HepG2 (cell line): ENCODE results near the gene MLXIPL. TPM values are rescaled to one million over a fixed set of nuclear protein-coding genes. Genes with fewer than 3 reads are reported as not detected.
A peak's percentile ranks its signal among the peaks of the same experiment; 100 is the strongest.

Source experiments
- CC2D1A ChIP-seq: sonication (generic); formaldehyde crosslinking; IDR thresholded peaks from 2 replicates; pipeline ENCODE4 v1.8.1; 2023; ENCODE audit warnings: mild to moderate bottlenecking, missing genetic modification reagents
- ISL2 ChIP-seq: sonication (generic); formaldehyde crosslinking; IDR thresholded peaks from 2 replicates; pipeline ENCODE4 v1.5.0; 2020; ENCODE audit warnings: missing genetic modification reagents
- MXI1 ChIP-seq: IDR thresholded peaks from 3 replicates; pipeline ENCODE4 v1.6.1; 2012; ENCODE audit warnings: low read depth, low read length, inconsistent platforms, borderline replicate concordance
- NR3C1 ChIP-seq: sonication (generic); formaldehyde crosslinking; IDR thresholded peaks from 2 replicates; pipeline ENCODE4 v1.4.0; 2020; ENCODE audit warnings: missing genetic modification reagents
- RARG ChIP-seq: sonication (generic); formaldehyde crosslinking; IDR thresholded peaks from 2 replicates; pipeline ENCODE4 v1.4.0; 2020; ENCODE audit warnings: low read depth, mild to moderate bottlenecking, missing genetic modification reagents
- SNRNP70 ChIP-seq: fragments of 200-400 bp; formaldehyde crosslinking; IDR thresholded peaks from 2 replicates; pipeline ENCODE4 v1.6.1; 2017; ENCODE audit warnings: mild to moderate bottlenecking, low read depth, low read length, moderate library complexity
- TBX2 ChIP-seq: sonication (generic); formaldehyde crosslinking; IDR thresholded peaks from 2 replicates; pipeline ENCODE4 v1.5.0; 2020; ENCODE audit warnings: missing genetic modification reagents, mild to moderate bottlenecking, borderline replicate concordance
- ZNF207 ChIP-seq: fragments of 450-650 bp; IDR thresholded peaks from 2 replicates; pipeline ENCODE4 v1.6.1; 2016; ENCODE audit warnings: antibody characterized with exemption, borderline replicate concordance
- ZNF335 ChIP-seq: sonication (generic); formaldehyde crosslinking; IDR thresholded peaks from 2 replicates; pipeline ENCODE4 v1.4.0; 2020; ENCODE audit warnings: missing genetic modification reagents
- ZNF672 ChIP-seq: sonication (generic); formaldehyde crosslinking; IDR thresholded peaks from 2 replicates; pipeline ENCODE4 v1.8.1; 2022; ENCODE audit warnings: missing genetic modification reagents
- polyA plus RNA-seq, 8 experiments: library from polyadenylated mRNA; depleted of rRNA in 3 of 8; stranded (reverse) in 7 of 8; unstranded in 1 of 8; fragments of >200 nt; fragmentation: Illumina TruSeq in 4 of 8; extraction: Trizol in 4 of 8; gene quantifications; 2 replicates each; pipeline versions ENCODE4 v1.2.1 to v1.2.3, GENCODE V29; 2011 to 2016; ENCODE audit warnings: low read depth in 4 of 8, missing spikeins in 1 of 8, mixed read lengths in 1 of 8; ENCODE audit not compliant: insufficient read depth in 1 of 8
- total RNA-seq, 5 experiments: library from RNA; depleted of rRNA; stranded (reverse); fragments of >200 nt; fragmentation: Illumina TruSeq; extraction: Trizol; gene quantifications; 2 replicates each; pipeline ENCODE4 v1.2.3, GENCODE V29; 2016; ENCODE audit warnings: low read depth in 1 of 5
- TF ChIP-seq, protein P1 (sequence below): sonication (generic); formaldehyde crosslinking; IDR thresholded peaks from 2 replicates; pipeline ENCODE4 v1.5.0; 2020; ENCODE audit warnings: mild to moderate bottlenecking, missing genetic modification reagents
- TF ChIP-seq, protein P2 (sequence below): sonication (generic); formaldehyde crosslinking; IDR thresholded peaks from 2 replicates; pipeline ENCODE4 v1.4.0; 2020; ENCODE audit warnings: missing genetic modification reagents, mild to moderate bottlenecking, borderline replicate concordance
- TF ChIP-seq, protein P3 (sequence below): sonication (generic); formaldehyde crosslinking; IDR thresholded peaks from 2 replicates; pipeline ENCODE4 v1.5.0; 2020; ENCODE audit warnings: mild to moderate bottlenecking, missing genetic modification reagents
- TF ChIP-seq, protein P4 (sequence below), 2 experiments: sonication (generic) in 1 of 2; formaldehyde crosslinking in 1 of 2; IDR thresholded peaks; 2 replicates each; pipeline versions ENCODE4 v1.5.1 to v1.6.1; 2011 to 2020; ENCODE audit warnings: borderline replicate concordance in 1 of 2, low read depth in 1 of 2, low read length in 1 of 2, mild to moderate bottlenecking in 1 of 2, missing genetic modification reagents in 1 of 2, moderate library complexity in 1 of 2

The MLXIPL gene
- total and polyA plus RNA-seq, 2 of the 13 experiments (the other 11 are each of a cell fraction or from before 2014, with no cell fraction given): 51.6 to 60.1 TPM

DNA sequence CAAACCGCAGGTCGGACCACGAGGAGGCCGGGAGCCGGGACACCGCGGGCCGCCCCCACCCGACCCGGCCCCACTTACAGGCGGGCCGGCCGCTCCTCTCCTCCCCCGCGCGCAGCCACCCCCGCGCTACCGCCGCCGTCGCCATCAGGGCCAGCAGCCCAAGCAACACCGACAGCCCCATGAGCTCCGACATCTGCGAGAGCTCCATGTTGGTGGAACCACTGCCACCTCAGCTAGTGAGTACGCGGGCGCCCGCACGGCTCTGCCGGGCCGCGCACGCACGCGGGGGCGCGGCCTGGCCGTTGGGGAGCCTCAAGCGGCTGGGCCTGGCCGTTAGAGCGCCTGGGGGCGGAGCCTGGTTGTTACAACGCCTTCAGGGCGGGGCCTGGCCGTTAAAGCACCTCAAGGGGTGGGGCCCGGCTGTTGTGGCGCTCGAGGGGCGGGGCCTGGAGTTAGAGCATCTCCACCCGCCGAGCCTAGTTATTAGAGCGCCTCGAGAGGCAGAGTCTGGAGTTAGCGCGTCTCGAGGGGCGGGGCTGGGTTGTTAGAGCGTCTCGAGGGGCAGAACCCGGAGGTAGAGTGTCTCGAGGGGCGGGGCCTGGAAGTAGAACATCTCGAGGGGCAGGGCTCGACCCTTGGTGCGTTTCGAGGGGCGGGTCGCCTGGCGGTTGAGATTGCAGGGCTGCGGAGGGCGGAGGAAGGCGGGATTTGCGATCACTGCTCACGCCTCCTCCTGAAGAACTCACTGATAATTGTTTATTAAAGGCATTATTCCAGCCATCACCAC is 45.8 kb downstream of the MLXIPL start, which contains the start of gene TBL2 (continued):
- TF ChIP-seq, protein P1, sequence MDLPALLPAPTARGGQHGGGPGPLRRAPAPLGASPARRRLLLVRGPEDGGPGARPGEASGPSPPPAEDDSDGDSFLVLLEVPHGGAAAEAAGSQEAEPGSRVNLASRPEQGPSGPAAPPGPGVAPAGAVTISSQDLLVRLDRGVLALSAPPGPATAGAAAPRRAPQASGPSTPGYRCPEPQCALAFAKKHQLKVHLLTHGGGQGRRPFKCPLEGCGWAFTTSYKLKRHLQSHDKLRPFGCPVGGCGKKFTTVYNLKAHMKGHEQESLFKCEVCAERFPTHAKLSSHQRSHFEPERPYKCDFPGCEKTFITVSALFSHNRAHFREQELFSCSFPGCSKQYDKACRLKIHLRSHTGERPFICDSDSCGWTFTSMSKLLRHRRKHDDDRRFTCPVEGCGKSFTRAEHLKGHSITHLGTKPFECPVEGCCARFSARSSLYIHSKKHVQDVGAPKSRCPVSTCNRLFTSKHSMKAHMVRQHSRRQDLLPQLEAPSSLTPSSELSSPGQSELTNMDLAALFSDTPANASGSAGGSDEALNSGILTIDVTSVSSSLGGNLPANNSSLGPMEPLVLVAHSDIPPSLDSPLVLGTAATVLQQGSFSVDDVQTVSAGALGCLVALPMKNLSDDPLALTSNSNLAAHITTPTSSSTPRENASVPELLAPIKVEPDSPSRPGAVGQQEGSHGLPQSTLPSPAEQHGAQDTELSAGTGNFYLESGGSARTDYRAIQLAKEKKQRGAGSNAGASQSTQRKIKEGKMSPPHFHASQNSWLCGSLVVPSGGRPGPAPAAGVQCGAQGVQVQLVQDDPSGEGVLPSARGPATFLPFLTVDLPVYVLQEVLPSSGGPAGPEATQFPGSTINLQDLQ (CRISPR knock-in tag): peak; percentile 77; the same call in 1 of the 2 replicates
- TF ChIP-seq SNRNP70 (no peak), MXI1 (peak; percentile 88; the same call in 1 of the 3 replicates), ZNF207 (no peak), NR3C1 (CRISPR knock-in tag) (no peak), ZNF335 (0 out of 2 replicates have a peak, but pooled peaks have one; percentile 23), ZNF672 (CRISPR knock-in tag) (no peak), RARG (CRISPR knock-in tag) (0 out of 2 replicates have a peak, but pooled peaks have one; percentile 43), ISL2 (CRISPR knock-in tag) (0 out of 2 replicates have a peak, but pooled peaks have one; percentile 10), TBX2 (no peak), CC2D1A (CRISPR knock-in tag) (no peak)
- TF ChIP-seq, protein P2, sequence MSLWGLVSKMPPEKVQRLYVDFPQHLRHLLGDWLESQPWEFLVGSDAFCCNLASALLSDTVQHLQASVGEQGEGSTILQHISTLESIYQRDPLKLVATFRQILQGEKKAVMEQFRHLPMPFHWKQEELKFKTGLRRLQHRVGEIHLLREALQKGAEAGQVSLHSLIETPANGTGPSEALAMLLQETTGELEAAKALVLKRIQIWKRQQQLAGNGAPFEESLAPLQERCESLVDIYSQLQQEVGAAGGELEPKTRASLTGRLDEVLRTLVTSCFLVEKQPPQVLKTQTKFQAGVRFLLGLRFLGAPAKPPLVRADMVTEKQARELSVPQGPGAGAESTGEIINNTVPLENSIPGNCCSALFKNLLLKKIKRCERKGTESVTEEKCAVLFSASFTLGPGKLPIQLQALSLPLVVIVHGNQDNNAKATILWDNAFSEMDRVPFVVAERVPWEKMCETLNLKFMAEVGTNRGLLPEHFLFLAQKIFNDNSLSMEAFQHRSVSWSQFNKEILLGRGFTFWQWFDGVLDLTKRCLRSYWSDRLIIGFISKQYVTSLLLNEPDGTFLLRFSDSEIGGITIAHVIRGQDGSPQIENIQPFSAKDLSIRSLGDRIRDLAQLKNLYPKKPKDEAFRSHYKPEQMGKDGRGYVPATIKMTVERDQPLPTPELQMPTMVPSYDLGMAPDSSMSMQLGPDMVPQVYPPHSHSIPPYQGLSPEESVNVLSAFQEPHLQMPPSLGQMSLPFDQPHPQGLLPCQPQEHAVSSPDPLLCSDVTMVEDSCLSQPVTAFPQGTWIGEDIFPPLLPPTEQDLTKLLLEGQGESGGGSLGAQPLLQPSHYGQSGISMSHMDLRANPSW (CRISPR knock-in tag): no peak
- TF ChIP-seq, protein P3, sequence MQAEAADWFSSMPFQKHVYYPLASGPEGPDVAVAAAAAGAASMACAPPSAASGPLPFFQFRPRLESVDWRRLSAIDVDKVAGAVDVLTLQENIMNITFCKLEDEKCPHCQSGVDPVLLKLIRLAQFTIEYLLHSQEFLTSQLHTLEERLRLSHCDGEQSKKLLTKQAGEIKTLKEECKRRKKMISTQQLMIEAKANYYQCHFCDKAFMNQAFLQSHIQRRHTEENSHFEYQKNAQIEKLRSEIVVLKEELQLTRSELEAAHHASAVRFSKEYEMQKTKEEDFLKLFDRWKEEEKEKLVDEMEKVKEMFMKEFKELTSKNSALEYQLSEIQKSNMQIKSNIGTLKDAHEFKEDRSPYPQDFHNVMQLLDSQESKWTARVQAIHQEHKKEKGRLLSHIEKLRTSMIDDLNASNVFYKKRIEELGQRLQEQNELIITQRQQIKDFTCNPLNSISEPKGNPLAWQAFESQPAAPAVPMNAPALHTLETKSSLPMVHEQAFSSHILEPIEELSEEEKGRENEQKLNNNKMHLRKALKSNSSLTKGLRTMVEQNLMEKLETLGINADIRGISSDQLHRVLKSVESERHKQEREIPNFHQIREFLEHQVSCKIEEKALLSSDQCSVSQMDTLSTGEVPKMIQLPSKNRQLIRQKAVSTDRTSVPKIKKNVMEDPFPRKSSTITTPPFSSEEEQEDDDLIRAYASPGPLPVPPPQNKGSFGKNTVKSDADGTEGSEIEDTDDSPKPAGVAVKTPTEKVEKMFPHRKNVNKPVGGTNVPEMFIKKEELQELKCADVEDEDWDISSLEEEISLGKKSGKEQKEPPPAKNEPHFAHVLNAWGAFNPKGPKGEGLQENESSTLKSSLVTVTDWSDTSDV (CRISPR knock-in tag): no peak
- TF ChIP-seq, protein P4, sequence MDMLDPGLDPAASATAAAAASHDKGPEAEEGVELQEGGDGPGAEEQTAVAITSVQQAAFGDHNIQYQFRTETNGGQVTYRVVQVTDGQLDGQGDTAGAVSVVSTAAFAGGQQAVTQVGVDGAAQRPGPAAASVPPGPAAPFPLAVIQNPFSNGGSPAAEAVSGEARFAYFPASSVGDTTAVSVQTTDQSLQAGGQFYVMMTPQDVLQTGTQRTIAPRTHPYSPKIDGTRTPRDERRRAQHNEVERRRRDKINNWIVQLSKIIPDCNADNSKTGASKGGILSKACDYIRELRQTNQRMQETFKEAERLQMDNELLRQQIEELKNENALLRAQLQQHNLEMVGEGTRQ (IDR thresholded peaks at IDR 0.05; ENCODE audit: low read depth, low read length): no peak
- TF ChIP-seq, protein P4 (CRISPR knock-in tag; IDR thresholded peaks at IDR 0.05; ENCODE audit: borderline replicate concordance): no peak
